ENCODE measurements around the gene CALHM5.
A peak's percentile ranks its signal among the peaks of the same experiment; 100 is the strongest.

Gene CALHM5

GRCh38 chr6:116467514-116467913 is 43.9 kb upstream of the CALHM5 start:
- Mint-ChIP-seq H3K27me3 (ENCODE audit: low read depth) (peaks cover 10% of the 10 kb centered on the region), H3K27ac (no peak overlapping the region), H3K9me3 (no peaks in the 10 kb centered on the region), H3K36me3 (ENCODE audit: low read depth) (no peaks in the 10 kb centered on the region), H3K4me1 (peaks cover 11% of the 10 kb centered on the region), H3K4me3 (no peak overlapping the region)
- TF ChIP-seq CTCF (IDR thresholded peaks at IDR 0.05; ENCODE audit: unreplicated experiment in 3 of 3), result no peak

DNA sequence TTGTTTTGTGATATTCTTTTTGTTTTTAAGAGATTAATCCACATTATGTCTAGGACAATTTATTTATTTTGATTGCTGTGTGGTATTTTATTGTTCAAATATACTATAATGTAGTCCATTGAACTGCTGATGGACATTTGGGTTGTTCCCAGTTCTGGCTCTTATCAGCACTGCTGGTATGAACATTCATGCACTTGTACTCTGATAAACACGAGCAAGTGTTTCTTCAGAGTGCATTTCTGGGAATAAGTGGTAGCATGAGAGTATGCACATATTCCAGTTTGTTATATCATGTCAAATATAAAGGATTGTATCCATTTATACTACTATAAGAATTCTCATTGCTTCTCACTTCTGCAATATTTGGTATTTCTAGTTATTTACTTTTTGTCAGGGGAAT is 43.1 kb upstream of the CALHM5 start:
- no peak for TF ChIP-seq CTCF (IDR thresholded peaks at IDR 0.05; ENCODE audit: unreplicated experiment in 3 of 3)

GRCh38 chr6:116471531-116471930 is 39.9 kb upstream of the CALHM5 start:
- no peaks in the 10 kb centered on the region for H3K9me3 Mint-ChIP-seq
- no peak overlapping the region for H3K27ac Mint-ChIP-seq
- peaks cover 9% of the 10 kb centered on the region for H3K4me1 Mint-ChIP-seq
- TF ChIP-seq CTCF (IDR thresholded peaks at IDR 0.05; ENCODE audit: unreplicated experiment in 3 of 3), result no peak
- H3K4me3 Mint-ChIP-seq, result no peak overlapping the region
- no peaks in the 10 kb centered on the region for H3K27me3 Mint-ChIP-seq (ENCODE audit: low read depth)
- no peaks in the 10 kb centered on the region for H3K36me3 Mint-ChIP-seq (ENCODE audit: low read depth)

More for the DNA sequence above, 43.1 kb upstream of the CALHM5 start:
- H3K9me3 Mint-ChIP-seq, result no peaks in the 10 kb centered on the region
- no peak overlapping the region for H3K27ac Mint-ChIP-seq
- no peaks in the 10 kb centered on the region for H3K36me3 Mint-ChIP-seq (ENCODE audit: low read depth)
- no peak overlapping the region for H3K4me3 Mint-ChIP-seq
- H3K4me1 Mint-ChIP-seq, result peaks cover 10% of the 10 kb centered on the region
- peaks cover 5% of the 10 kb centered on the region for H3K27me3 Mint-ChIP-seq (ENCODE audit: low read depth)

DNA sequence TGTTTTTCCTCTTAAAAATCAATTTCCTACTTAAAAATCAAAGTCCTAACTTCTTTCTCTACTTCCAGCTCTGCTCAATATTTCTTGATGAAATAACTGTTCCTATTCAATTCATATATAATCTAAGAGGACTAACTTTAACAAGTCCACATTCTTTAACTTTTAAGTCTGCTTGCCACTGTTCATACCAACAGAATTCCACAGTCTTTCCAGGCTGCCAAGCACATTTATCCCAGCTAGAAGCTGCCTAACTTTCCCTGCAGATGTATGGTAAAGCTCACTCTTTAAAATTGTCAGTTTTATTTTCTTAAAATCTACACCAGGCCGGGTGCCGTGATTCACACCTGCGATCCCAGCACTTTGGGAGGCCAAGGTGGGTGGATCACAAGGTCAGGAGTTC is 38.7 kb upstream of the CALHM5 start:
- Mint-ChIP-seq H3K27me3 (ENCODE audit: low read depth) (no peaks in the 10 kb centered on the region), H3K27ac (peak overlapping the region in 1 of 3 experiments; percentile 25), H3K4me3 (no peak overlapping the region), H3K4me1 (peaks cover 5% of the 10 kb centered on the region), H3K9me3 (no peaks in the 10 kb centered on the region), H3K36me3 (ENCODE audit: low read depth) (no peaks in the 10 kb centered on the region)
- no peak for TF ChIP-seq CTCF (IDR thresholded peaks at IDR 0.05; ENCODE audit: unreplicated experiment in 3 of 3)

- no peak overlapping the region for H3K4me3 Mint-ChIP-seq
- H3K9me3 Mint-ChIP-seq, result no peaks in the 10 kb centered on the region
- H3K27me3 Mint-ChIP-seq (ENCODE audit: low read depth), result no peaks in the 10 kb centered on the region
- no peaks in the 10 kb centered on the region for H3K36me3 Mint-ChIP-seq (ENCODE audit: low read depth)
- no peak overlapping the region for H3K27ac Mint-ChIP-seq
- H3K4me1 Mint-ChIP-seq, result peaks cover 5% of the 10 kb centered on the region
- TF ChIP-seq CTCF (IDR thresholded peaks at IDR 0.05; ENCODE audit: unreplicated experiment in 3 of 3), result no peak
These were observed 36.3 kb upstream of the CALHM5 start for GRCh38 chr6:116475141-116475540.

GRCh38 chr6:116476002-116476678 is 35.3 kb upstream of the CALHM5 start:
- Mint-ChIP-seq H3K4me3 (no peak overlapping the region), H3K27me3 (ENCODE audit: low read depth) (no peaks in the 10 kb centered on the region), H3K27ac (peak overlapping the region in 1 of 3 experiments; percentile 4), H3K4me1 (peaks cover 5% of the 10 kb centered on the region), H3K36me3 (ENCODE audit: low read depth) (no peaks in the 10 kb centered on the region), H3K9me3 (no peaks in the 10 kb centered on the region)
- no peak for TF ChIP-seq CTCF (IDR thresholded peaks at IDR 0.05; ENCODE audit: unreplicated experiment in 3 of 3)

Measured in nephron (organoid).